HepG2 (cell line): ENCODE results near the gene SCN7A. TPM values are rescaled to one million over a fixed set of nuclear protein-coding genes. Genes with fewer than 3 reads are reported as not detected.

Experiments used
- AGO2 ChIP-seq: fragments of 200-400 bp; formaldehyde crosslinking; optimal IDR thresholded peaks from 2 replicates; pipeline ENCODE3; 2017; ENCODE audit warnings: mild to moderate bottlenecking, low read depth, low read length, moderate library complexity
- CEBPG ChIP-seq: IDR thresholded peaks from 2 replicates; pipeline ENCODE4 v1.6.1; 2016
- CHCHD3 ChIP-seq: sonication (generic); formaldehyde crosslinking; IDR thresholded peaks from 2 replicates; pipeline ENCODE4 v1.8.0; 2022; ENCODE audit warnings: mild to moderate bottlenecking, missing genetic modification reagents, moderate library complexity
- FIP1L1 ChIP-seq: fragments of 200-400 bp; formaldehyde crosslinking; IDR thresholded peaks from 2 replicates; pipeline ENCODE4 v1.6.1; 2018; ENCODE audit warnings: low read depth, mild to moderate bottlenecking, low read length, moderate library complexity, borderline replicate concordance; ENCODE audit not compliant: insufficient read depth
- FOXM1 ChIP-seq: sonication (generic); formaldehyde crosslinking; IDR thresholded peaks from 2 replicates; pipeline ENCODE4 v1.5.0; 2020; ENCODE audit warnings: missing genetic modification reagents
- KMT2A ChIP-seq: sonication (generic); formaldehyde crosslinking; IDR thresholded peaks from 2 replicates; pipeline ENCODE4 v1.4.0; 2020; ENCODE audit warnings: missing genetic modification reagents
- MIER3 ChIP-seq: IDR thresholded peaks from 2 replicates; pipeline ENCODE4 v1.6.1; 2016; ENCODE audit warnings: missing compliant biosample characterization, borderline replicate concordance
- NKX3-1 ChIP-seq: sonication (generic); formaldehyde crosslinking; IDR thresholded peaks from 2 replicates; pipeline ENCODE4 v1.5.0; 2020; ENCODE audit warnings: missing genetic modification reagents
- NR2F6 ChIP-seq, 2 experiments: IDR thresholded peaks; 2 replicates each; pipeline ENCODE4 v1.6.1; 2016; ENCODE audit warnings: antibody characterized with exemption in 1 of 2, mild to moderate bottlenecking in 1 of 2
- POLR2A ChIP-seq, 2 experiments: IDR thresholded peaks; 2 replicates each; pipeline ENCODE4 v1.6.1; 2011; ENCODE audit warnings: low read depth in 2 of 2, low read length in 2 of 2, mild to moderate bottlenecking in 1 of 2, moderate library complexity in 1 of 2; ENCODE audit not compliant: insufficient read depth in 1 of 2
- RXRB ChIP-seq: IDR thresholded peaks from 2 replicates; pipeline ENCODE4 v1.6.1; 2016; ENCODE audit warnings: borderline replicate concordance, missing genetic modification reagents, missing compliant biosample characterization
- SMC3 ChIP-seq: IDR thresholded peaks from 2 replicates; pipeline ENCODE4 v1.6.1; 2011; ENCODE audit warnings: low read length, improper control_type of control experiment
- SRF ChIP-seq: IDR thresholded peaks from 2 replicates; pipeline ENCODE4 v1.6.1; 2011; ENCODE audit warnings: mild to moderate bottlenecking, low read depth, low read length, moderate library complexity
- TBX3 ChIP-seq: fragments of 450-650 bp; IDR thresholded peaks from 2 replicates; pipeline ENCODE4 v1.6.1; 2017; ENCODE audit warnings: antibody characterized with exemption, mild to moderate bottlenecking, inconsistent platforms, borderline replicate concordance
- THYN1 ChIP-seq: sonication (generic); formaldehyde crosslinking; IDR thresholded peaks from 2 replicates; pipeline ENCODE4 v1.8.1; 2023; ENCODE audit warnings: low read depth, mild to moderate bottlenecking, moderate library complexity, missing genetic modification reagents, borderline replicate concordance
- U2AF1 ChIP-seq: fragments of 200-400 bp; formaldehyde crosslinking; optimal IDR thresholded peaks from 2 replicates; pipeline ENCODE3; 2017; ENCODE audit warnings: mild to moderate bottlenecking, low read depth, low read length
- ZBTB21 ChIP-seq: sonication (generic); formaldehyde crosslinking; IDR thresholded peaks from 2 replicates; pipeline ENCODE4 v1.4.0; 2020; ENCODE audit warnings: missing genetic modification reagents
- ZC3H4 ChIP-seq: sonication (generic); formaldehyde crosslinking; IDR thresholded peaks from 2 replicates; pipeline ENCODE4 v1.4.0; 2020; ENCODE audit warnings: missing genetic modification reagents, borderline replicate concordance
- ZFP62 ChIP-seq: sonication (generic); formaldehyde crosslinking; IDR thresholded peaks from 2 replicates; pipeline ENCODE4 v1.4.0; 2020; ENCODE audit warnings: missing genetic modification reagents
- ZNF143 ChIP-seq: sonication (generic); formaldehyde crosslinking; IDR thresholded peaks from 2 replicates; pipeline ENCODE4 v1.4.0; 2020; ENCODE audit warnings: missing genetic modification reagents
- ZNF207 ChIP-seq: fragments of 450-650 bp; IDR thresholded peaks from 2 replicates; pipeline ENCODE4 v1.6.1; 2016; ENCODE audit warnings: antibody characterized with exemption, borderline replicate concordance
- ZNF224 ChIP-seq: sonication (generic); formaldehyde crosslinking; IDR thresholded peaks from 2 replicates; pipeline ENCODE4 v1.5.0; 2020; ENCODE audit warnings: mild to moderate bottlenecking, missing genetic modification reagents
- ZNF282 ChIP-seq: fragments of 450-650 bp; IDR thresholded peaks from 2 replicates; pipeline ENCODE4 v1.6.1; 2018; ENCODE audit not compliant: partially characterized antibody
- ZNF3 ChIP-seq: IDR thresholded peaks from 2 replicates; pipeline ENCODE4 v1.7.0; 2017; ENCODE audit warnings: inconsistent platforms
- ZNF768 ChIP-seq: sonication (generic); formaldehyde crosslinking; IDR thresholded peaks from 2 replicates; pipeline ENCODE4 v1.4.0; 2020; ENCODE audit warnings: missing genetic modification reagents
- ZNF781 ChIP-seq: sonication (generic); formaldehyde crosslinking; IDR thresholded peaks from 2 replicates; pipeline ENCODE4 v1.5.1; 2020; ENCODE audit warnings: borderline replicate concordance, mild to moderate bottlenecking, missing genetic modification reagents; ENCODE audit errors: not compliant biosample characterization
- ZNF850 ChIP-seq: sonication (generic); formaldehyde crosslinking; conservative IDR thresholded peaks from 2 replicates; pipeline ENCODE4 v1.9.0; 2021; ENCODE audit warnings: mild to moderate bottlenecking, missing genetic modification reagents
- ZSCAN25 ChIP-seq: sonication (generic); formaldehyde crosslinking; IDR thresholded peaks from 2 replicates; pipeline ENCODE4 v1.8.0; 2022; ENCODE audit warnings: mild to moderate bottlenecking, missing genetic modification reagents
- polyA plus RNA-seq, 8 experiments: library from polyadenylated mRNA; depleted of rRNA in 3 of 8; stranded (reverse) in 7 of 8; unstranded in 1 of 8; fragments of >200 nt; fragmentation: Illumina TruSeq in 4 of 8; extraction: Trizol in 4 of 8; gene quantifications; 2 replicates each; pipeline versions ENCODE4 v1.2.1 to v1.2.3, GENCODE V29; 2011 to 2016; ENCODE audit warnings: low read depth in 4 of 8, missing spikeins in 1 of 8, mixed read lengths in 1 of 8; ENCODE audit not compliant: insufficient read depth in 1 of 8
- total RNA-seq, 5 experiments: library from RNA; depleted of rRNA; stranded (reverse); fragments of >200 nt; fragmentation: Illumina TruSeq; extraction: Trizol; gene quantifications; 2 replicates each; pipeline ENCODE4 v1.2.3, GENCODE V29; 2016; ENCODE audit warnings: low read depth in 1 of 5
- TF ChIP-seq, protein P1 (sequence below): sonication (generic); formaldehyde crosslinking; IDR thresholded peaks from 2 replicates; pipeline ENCODE4 v1.4.0; 2020; ENCODE audit warnings: missing genetic modification reagents; ENCODE audit errors: not compliant biosample characterization
- TF ChIP-seq, protein P2 (sequence below): fragments of 450-650 bp; IDR thresholded peaks from 2 replicates; pipeline ENCODE4 v1.6.1; 2016
- TF ChIP-seq, protein P3 (sequence below): sonication (generic); formaldehyde crosslinking; IDR thresholded peaks from 2 replicates; pipeline ENCODE4 v1.4.0; 2020; ENCODE audit warnings: mild to moderate bottlenecking, missing genetic modification reagents

SCN7A gene
- total and polyA plus RNA-seq, 2 of the 13 experiments (the other 11 are each of a cell fraction or from before 2014, with no cell fraction given): 0.01 TPM; not detected in 1

GRCh38 chr2:166372046-166372445 lies 122.0 kb downstream of the SCN7A start (continued):
- no peak for TF ChIP-seq ZSCAN25 (CRISPR knock-in tag)
- TF ChIP-seq POLR2A (IDR thresholded peaks at IDR 0.05; ENCODE audit: insufficient read depth in 1 of 2, low read depth in 2 of 2, low read length in 2 of 2): no peak
- no peak for TF ChIP-seq U2AF1
- TF ChIP-seq ZFP62 (CRISPR knock-in tag): no peak
- no peak for TF ChIP-seq ZNF781 (CRISPR knock-in tag)
- TF ChIP-seq THYN1 (CRISPR knock-in tag): no peak
- no peak for TF ChIP-seq ZNF224 (CRISPR knock-in tag)
- no peak for TF ChIP-seq FOXM1
- TF ChIP-seq RXRB (CRISPR knock-in tag): no peak; the same call in 1 of the 2 replicates
- TF ChIP-seq ZNF143 (CRISPR knock-in tag): no peak
- no peak for TF ChIP-seq AGO2
- TF ChIP-seq TBX3: peak; percentile 55; the same call in 1 of the 2 replicates
- peak; percentile 87; the same call in 1 of the 2 replicates for TF ChIP-seq MIER3 (CRISPR knock-in tag)
- no peak for TF ChIP-seq SMC3
- TF ChIP-seq ZNF282: no peak
- no peak for TF ChIP-seq ZNF207
- no peak for TF ChIP-seq FIP1L1
- TF ChIP-seq, protein P1, sequence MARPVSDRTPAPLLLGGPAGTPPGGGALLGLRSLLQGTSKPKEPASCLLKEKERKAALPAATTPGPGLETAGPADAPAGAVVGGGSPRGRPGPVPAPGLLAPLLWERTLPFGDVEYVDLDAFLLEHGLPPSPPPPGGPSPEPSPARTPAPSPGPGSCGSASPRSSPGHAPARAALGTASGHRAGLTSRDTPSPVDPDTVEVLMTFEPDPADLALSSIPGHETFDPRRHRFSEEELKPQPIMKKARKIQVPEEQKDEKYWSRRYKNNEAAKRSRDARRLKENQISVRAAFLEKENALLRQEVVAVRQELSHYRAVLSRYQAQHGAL (CRISPR knock-in tag): no peak
- TF ChIP-seq ZNF768 (CRISPR knock-in tag): no peak
- TF ChIP-seq NR2F6 (IDR thresholded peaks at IDR 0.05): peak; percentile 57
- peak; percentile 71; the same call in 1 of the 2 replicates for TF ChIP-seq NR2F6 (CRISPR knock-in tag; IDR thresholded peaks at IDR 0.05)
- TF ChIP-seq CEBPG (CRISPR knock-in tag): peak; percentile 52
- TF ChIP-seq ZNF850 (CRISPR knock-in tag): no peak
- TF ChIP-seq, protein P2, sequence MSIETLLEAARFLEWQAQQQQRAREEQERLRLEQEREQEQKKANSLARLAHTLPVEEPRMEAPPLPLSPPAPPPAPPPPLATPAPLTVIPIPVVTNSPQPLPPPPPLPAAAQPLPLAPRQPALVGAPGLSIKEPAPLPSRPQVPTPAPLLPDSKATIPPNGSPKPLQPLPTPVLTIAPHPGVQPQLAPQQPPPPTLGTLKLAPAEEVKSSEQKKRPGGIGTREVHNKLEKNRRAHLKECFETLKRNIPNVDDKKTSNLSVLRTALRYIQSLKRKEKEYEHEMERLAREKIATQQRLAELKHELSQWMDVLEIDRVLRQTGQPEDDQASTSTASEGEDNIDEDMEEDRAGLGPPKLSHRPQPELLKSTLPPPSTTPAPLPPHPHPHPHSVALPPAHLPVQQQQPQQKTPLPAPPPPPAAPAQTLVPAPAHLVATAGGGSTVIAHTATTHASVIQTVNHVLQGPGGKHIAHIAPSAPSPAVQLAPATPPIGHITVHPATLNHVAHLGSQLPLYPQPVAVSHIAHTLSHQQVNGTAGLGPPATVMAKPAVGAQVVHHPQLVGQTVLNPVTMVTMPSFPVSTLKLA: no peak
- TF ChIP-seq, protein P3, sequence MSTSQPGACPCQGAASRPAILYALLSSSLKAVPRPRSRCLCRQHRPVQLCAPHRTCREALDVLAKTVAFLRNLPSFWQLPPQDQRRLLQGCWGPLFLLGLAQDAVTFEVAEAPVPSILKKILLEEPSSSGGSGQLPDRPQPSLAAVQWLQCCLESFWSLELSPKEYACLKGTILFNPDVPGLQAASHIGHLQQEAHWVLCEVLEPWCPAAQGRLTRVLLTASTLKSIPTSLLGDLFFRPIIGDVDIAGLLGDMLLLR: no peak
- TF ChIP-seq CHCHD3 (CRISPR knock-in tag): no peak
- TF ChIP-seq NKX3-1: no peak
- peak; percentile 65; the same call in 1 of the 2 replicates for TF ChIP-seq KMT2A
- no peak for TF ChIP-seq ZBTB21 (CRISPR knock-in tag)
- TF ChIP-seq ZNF3 (CRISPR knock-in tag): no peak
- TF ChIP-seq ZC3H4 (CRISPR knock-in tag): no peak
- TF ChIP-seq SRF: no peak
